ENCODE results near the gene MFAP3. TPM values are rescaled to one million over a fixed set of nuclear protein-coding genes. Genes with fewer than 3 reads are reported as not detected.

The MFAP3 gene
- total and polyA plus RNA-seq, 2 experiments from 2014 or later, result 20.5 to 88.8 TPM

DNA sequence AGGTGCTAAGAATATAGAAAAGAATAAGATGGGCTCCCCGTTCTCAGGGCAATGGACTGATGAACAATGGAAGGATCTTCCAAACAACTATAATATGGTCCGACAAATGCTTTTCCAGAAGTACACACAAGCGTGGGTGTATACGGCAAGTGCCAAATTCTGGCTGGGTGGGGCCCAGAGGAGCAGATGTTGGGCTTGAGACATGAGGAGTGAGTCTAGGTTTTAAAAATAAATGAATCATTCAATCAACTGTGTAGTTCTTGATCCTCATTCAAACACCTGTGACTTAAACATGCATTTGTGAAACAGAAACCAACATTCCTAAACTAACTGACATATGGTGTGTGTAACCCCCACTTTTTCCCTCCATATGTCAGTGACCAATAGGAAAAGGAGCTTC, 47.9 kb downstream of the MFAP3 start:
- peak; percentile 59 for DNase-seq
- 0 out of 2 replicates have a peak, but pooled peaks cover 8% of the 10 kb centered on the region for H3F3A ChIP-seq (ENCODE audit: insufficient read depth)
- H3K79me2 ChIP-seq (ENCODE audit: insufficient read depth), result no peaks in the 10 kb centered on the region
- no peaks in the 10 kb centered on the region for H3K27me3 ChIP-seq (replicated peaks; ENCODE audit: insufficient read depth)
- H3K4me3 ChIP-seq, result no peak overlapping the region
- TF ChIP-seq EZH2 (IDR thresholded peaks at IDR 0.05; ENCODE audit: insufficient read depth, poor library complexity, severe bottlenecking), result no peak
- no peak for TF ChIP-seq EZH2phosphoT487 (IDR thresholded peaks at IDR 0.05; ENCODE audit: insufficient read depth, low read depth)
- H3K27ac ChIP-seq, result no peak overlapping the region
- peak overlapping the region; percentile 22 for H3K4me2 ChIP-seq (ENCODE audit: unreplicated experiment)
- peaks cover 16% of the 10 kb centered on the region for H3K4me1 ChIP-seq (ENCODE audit: insufficient read depth)
- WGBS, 2 experiments (ENCODE audit: low coverage in 1 of 2, low lambda C conversion rate in 2 of 2, missing lambda C conversion rate in 2 of 2), result 7 to 8% methylated on average over 4 of the region's 4 CpGs
- H3K9me3 ChIP-seq (ENCODE audit: low read depth), result no peaks in the 10 kb centered on the region
- H2AFZ ChIP-seq, result no peak overlapping the region
- no peaks in the 10 kb centered on the region for H3K9me2 ChIP-seq (ENCODE audit: insufficient read depth)
- H3K36me3 ChIP-seq (ENCODE audit: low read depth), result no peaks in the 10 kb centered on the region
- H4K20me1 ChIP-seq (ENCODE audit: insufficient read depth), result no peaks in the 10 kb centered on the region
- in situ Hi-C loops (cut with MboI), result no loop called here
- H3K9ac ChIP-seq, result no peak overlapping the region

DNA sequence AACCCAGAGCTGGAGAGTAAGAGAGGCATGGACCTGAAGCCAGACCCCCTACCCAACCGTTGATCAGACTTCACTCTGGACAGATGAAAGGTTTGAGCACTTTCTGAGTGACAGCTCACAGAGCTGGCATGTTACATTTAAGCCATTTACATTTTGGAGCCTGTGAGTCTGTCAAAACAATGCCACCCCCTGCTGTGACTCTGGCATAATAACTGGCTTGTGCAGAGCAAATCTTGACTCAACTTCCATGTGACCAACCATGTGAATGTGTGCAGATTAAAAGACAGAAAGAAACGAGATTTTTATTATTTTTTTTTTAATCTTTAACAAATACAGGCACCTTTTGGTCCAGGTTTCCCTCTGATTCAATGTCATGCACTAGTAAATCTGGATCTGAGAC, 48.5 kb downstream of the MFAP3 start:
- 0 out of 2 replicates have a peak, but pooled peaks cover 8% of the 10 kb centered on the region for H3F3A ChIP-seq (ENCODE audit: insufficient read depth)
- H3K4me1 ChIP-seq (ENCODE audit: insufficient read depth), result peaks cover 21% of the 10 kb centered on the region
- no peaks in the 10 kb centered on the region for H3K27me3 ChIP-seq (replicated peaks; ENCODE audit: insufficient read depth)
- no peak overlapping the region for H2AFZ ChIP-seq
- peak; percentile 63 for DNase-seq
- no peaks in the 10 kb centered on the region for H3K36me3 ChIP-seq (ENCODE audit: low read depth)
- H3K4me3 ChIP-seq, result no peak overlapping the region
- no peaks in the 10 kb centered on the region for H3K9me3 ChIP-seq (ENCODE audit: low read depth)
- in situ Hi-C loops (cut with MboI), result no loop called here
- H3K27ac ChIP-seq, result no peak overlapping the region
- no peaks in the 10 kb centered on the region for H3K79me2 ChIP-seq (ENCODE audit: insufficient read depth)
- H3K9me2 ChIP-seq (ENCODE audit: insufficient read depth), result no peaks in the 10 kb centered on the region
- no peaks in the 10 kb centered on the region for H4K20me1 ChIP-seq (ENCODE audit: insufficient read depth)
- peak overlapping the region; percentile 22 for H3K4me2 ChIP-seq (ENCODE audit: unreplicated experiment)
- H3K9ac ChIP-seq, result no peak overlapping the region
- 3 to 5% methylated on average over 2 of the region's 2 CpGs for WGBS, 2 experiments (ENCODE audit: low coverage in 1 of 2, low lambda C conversion rate in 2 of 2, missing lambda C conversion rate in 2 of 2)
- TF ChIP-seq EZH2phosphoT487 (IDR thresholded peaks at IDR 0.05; ENCODE audit: insufficient read depth, low read depth) (no peak), EZH2 (IDR thresholded peaks at IDR 0.05; ENCODE audit: insufficient read depth, poor library complexity, severe bottlenecking) (no peak)

- no peaks in the 10 kb centered on the region for H3K36me3 ChIP-seq (ENCODE audit: low read depth)
- WGBS, 2 experiments (ENCODE audit: low coverage in 1 of 2, low lambda C conversion rate in 2 of 2, missing lambda C conversion rate in 2 of 2), result 82 to 94% methylated on average over 5 of the region's 5 CpGs
- no peak overlapping the region for H3K4me3 ChIP-seq
- H3F3A ChIP-seq (ENCODE audit: insufficient read depth), result 0 out of 2 replicates have a peak, but pooled peaks cover 12% of the 10 kb centered on the region
- H3K9me3 ChIP-seq (ENCODE audit: low read depth), result no peaks in the 10 kb centered on the region
- H3K27me3 ChIP-seq (replicated peaks; ENCODE audit: insufficient read depth), result no peaks in the 10 kb centered on the region; the same call in 1 of the 2 replicates
- TF ChIP-seq EZH2phosphoT487 (IDR thresholded peaks at IDR 0.05; ENCODE audit: insufficient read depth, low read depth), result no peak
- no peak for TF ChIP-seq EZH2 (IDR thresholded peaks at IDR 0.05; ENCODE audit: insufficient read depth, poor library complexity, severe bottlenecking)
- H3K9me2 ChIP-seq (ENCODE audit: insufficient read depth), result no peaks in the 10 kb centered on the region
- no peak overlapping the region for H3K9ac ChIP-seq
- no peak overlapping the region for H2AFZ ChIP-seq
- H4K20me1 ChIP-seq (ENCODE audit: insufficient read depth), result no peaks in the 10 kb centered on the region
- peaks cover 24% of the 10 kb centered on the region for H3K4me1 ChIP-seq (ENCODE audit: insufficient read depth)
- H3K27ac ChIP-seq, result no peak overlapping the region
- no peak overlapping the region for H3K4me2 ChIP-seq (ENCODE audit: unreplicated experiment)
- DNase-seq, result no peak
- no peaks in the 10 kb centered on the region for H3K79me2 ChIP-seq (ENCODE audit: insufficient read depth)
- in situ Hi-C loops (cut with MboI), result no loop called here
These were observed 50.0 kb downstream of the MFAP3 start for GRCh38 chr5:154088801-154089200.

DNA sequence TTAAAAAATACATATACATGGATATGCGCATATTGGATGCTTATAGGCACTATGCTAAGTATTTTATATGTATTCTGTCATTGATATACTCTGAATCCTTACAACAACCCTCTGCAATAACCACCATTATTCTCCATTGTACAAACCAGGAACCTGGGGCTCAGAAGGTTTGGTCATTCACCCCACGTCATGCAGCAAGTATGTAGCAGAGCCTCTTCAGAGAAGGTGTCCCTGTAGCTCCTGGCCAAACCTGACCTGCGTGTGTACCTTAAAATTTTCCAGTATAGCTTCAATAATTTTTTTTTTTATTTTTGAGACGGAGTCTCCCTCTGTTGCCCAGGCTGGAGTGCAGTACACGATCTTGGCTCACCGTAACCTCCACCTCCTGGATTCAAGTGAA, 51.9 kb downstream of the MFAP3 start:
- Histone ChIP-seq H3K27ac (no peak overlapping the region), H4K20me1 (ENCODE audit: insufficient read depth) (no peaks in the 10 kb centered on the region), H2AFZ (no peak overlapping the region), H3F3A (ENCODE audit: insufficient read depth) (0 out of 2 replicates have a peak, but pooled peaks cover 12% of the 10 kb centered on the region), H3K4me1 (ENCODE audit: insufficient read depth) (peaks cover 24% of the 10 kb centered on the region), H3K9me3 (ENCODE audit: low read depth) (no peaks in the 10 kb centered on the region), H3K9ac (no peak overlapping the region), H3K36me3 (ENCODE audit: low read depth) (no peaks in the 10 kb centered on the region), H3K4me2 (ENCODE audit: unreplicated experiment) (no peak overlapping the region), H3K27me3 (replicated peaks; ENCODE audit: insufficient read depth) (no peaks in the 10 kb centered on the region; the same call in 1 of the 2 replicates), H3K79me2 (ENCODE audit: insufficient read depth) (no peaks in the 10 kb centered on the region), H3K9me2 (ENCODE audit: insufficient read depth) (no peaks in the 10 kb centered on the region), H3K4me3 (no peak overlapping the region)
- in situ Hi-C loops (cut with MboI), result no loop called here
- WGBS, 2 experiments (ENCODE audit: low coverage in 1 of 2, low lambda C conversion rate in 2 of 2, missing lambda C conversion rate in 2 of 2), result 80 to 87% methylated on average over 6 of the region's 6 CpGs
- no peak for DNase-seq
- TF ChIP-seq EZH2phosphoT487 (IDR thresholded peaks at IDR 0.05; ENCODE audit: insufficient read depth, low read depth), result no peak
- TF ChIP-seq EZH2 (IDR thresholded peaks at IDR 0.05; ENCODE audit: insufficient read depth, poor library complexity, severe bottlenecking), result no peak
